Kidney epithelial cell (primary cell): Measurements from ENCODE around the gene GPR137. TPM values are rescaled to one million over a fixed set of nuclear protein-coding genes. Genes with fewer than 3 reads are reported as not detected.

ENCODE experiments used
- DNase-seq: peaks from one replicate; pipeline ENCODE4 v3.0.0-alpha.2; 2010; ENCODE audit warnings: low read depth
- H3K27me3 ChIP-seq: 2 replicates; pipeline ENCODE4 v1.6.0; 2011; ENCODE audit warnings: low read length; ENCODE audit not compliant: control insufficient read depth, insufficient read depth
- H3K36me3 ChIP-seq: 2 replicates; pipeline ENCODE4 v1.5.1; 2011; ENCODE audit warnings: low read length; ENCODE audit not compliant: control insufficient read depth, insufficient read depth
- H3K4me3 ChIP-seq: 2 replicates; pipeline ENCODE4 v1.5.1; 2011; ENCODE audit warnings: low read depth, mild to moderate bottlenecking, control low read depth, low read length
- CTCF ChIP-seq: IDR thresholded peaks from 2 replicates; pipeline ENCODE4 v1.5.1; 2011; ENCODE audit warnings: mild to moderate bottlenecking, moderate library complexity, low read length, control low read depth, inconsistent platforms; ENCODE audit not compliant: insufficient read depth, poor library complexity, severe bottlenecking
- total RNA-seq: library from RNA; depleted of rRNA; stranded (reverse); fragments of >200 nt; gene quantifications from 2 replicates; pipeline ENCODE4 v1.2.3, GENCODE V29; 2015

GPR137 gene
- total RNA-seq, 1 donor from 2014 or later: 21.9 TPM

GRCh38 chr11:64296236-64296635, 10.6 kb downstream of the GPR137 start:
- TF ChIP-seq CTCF: no peak
- H3K36me3 ChIP-seq: no peaks in the 10 kb centered on the region
- H3K27me3 ChIP-seq: peaks cover 91% of the 10 kb centered on the region

GRCh38 chr11:64296830-64297698, 11.4 kb downstream of the GPR137 start:
- TF ChIP-seq CTCF: no peak
- Histone ChIP-seq H3K27me3 (peaks cover 83% of the 10 kb centered on the region), H3K36me3 (no peaks in the 10 kb centered on the region), H3K4me3 (no peak overlapping the region)
- no peak for DNase-seq

More at GRCh38 chr11:64296236-64296635, 10.6 kb downstream of the GPR137 start:
- H3K4me3 ChIP-seq: no peak overlapping the region
- no peak for DNase-seq

GRCh38 chr11:64297699-64298358, 12.2 kb downstream of the GPR137 start:
- H3K27me3 ChIP-seq: peaks cover 76% of the 10 kb centered on the region
- DNase-seq: no peak
- no peaks in the 10 kb centered on the region for H3K36me3 ChIP-seq
- no peak overlapping the region for H3K4me3 ChIP-seq
- TF ChIP-seq CTCF: no peak

GRCh38 chr11:64298966-64299846, 13.6 kb downstream of the GPR137 start:
- no peak for TF ChIP-seq CTCF
- no peak for DNase-seq
- no peaks in the 10 kb centered on the region for H3K36me3 ChIP-seq
- peaks cover 64% of the 10 kb centered on the region for H3K27me3 ChIP-seq
- H3K4me3 ChIP-seq: no peak overlapping the region

- Histone ChIP-seq H3K4me3 (no peak within 1 kb of the TSS), H3K36me3 (no peaks in the 10 kb centered on the region), H3K27me3 (peaks cover 59% of the 10 kb centered on the region)
- DNase-seq: no peak
- TF ChIP-seq CTCF: no peak
Measured at GRCh38 chr11:64299847-64300648, 14.4 kb downstream of the GPR137 start, which contains the start of gene CATSPERZ. TSS of gene CATSPERZ (plus strand) at chr11:64300358. CDS start at chr11:64300411, 53 bp downstream.
